Measurements from ENCODE around the gene HEPACAM.

HEPACAM gene

DNA sequence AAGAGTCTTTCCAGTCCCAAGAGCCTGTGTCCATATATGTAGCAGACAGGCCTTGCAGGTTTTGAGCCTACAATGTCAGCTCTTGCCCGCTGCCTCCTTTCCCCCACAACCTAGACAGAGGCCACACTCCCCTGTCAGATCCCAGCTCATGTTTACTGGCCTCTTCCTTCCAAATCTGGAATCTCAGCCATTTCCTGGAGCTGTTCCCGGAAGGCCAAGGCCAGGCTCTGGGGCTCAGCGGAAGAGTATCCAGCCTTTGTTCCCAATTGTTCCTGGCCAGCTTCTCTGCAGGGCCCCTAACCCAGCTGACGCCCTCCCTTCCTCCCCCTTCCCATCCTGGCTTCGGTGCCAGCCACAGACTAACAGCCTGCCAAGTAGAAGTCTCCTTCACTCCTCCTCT is 37.1 kb downstream of the HEPACAM start:
- no peak for DNase-seq (ENCODE audit: low read depth)

DNA sequence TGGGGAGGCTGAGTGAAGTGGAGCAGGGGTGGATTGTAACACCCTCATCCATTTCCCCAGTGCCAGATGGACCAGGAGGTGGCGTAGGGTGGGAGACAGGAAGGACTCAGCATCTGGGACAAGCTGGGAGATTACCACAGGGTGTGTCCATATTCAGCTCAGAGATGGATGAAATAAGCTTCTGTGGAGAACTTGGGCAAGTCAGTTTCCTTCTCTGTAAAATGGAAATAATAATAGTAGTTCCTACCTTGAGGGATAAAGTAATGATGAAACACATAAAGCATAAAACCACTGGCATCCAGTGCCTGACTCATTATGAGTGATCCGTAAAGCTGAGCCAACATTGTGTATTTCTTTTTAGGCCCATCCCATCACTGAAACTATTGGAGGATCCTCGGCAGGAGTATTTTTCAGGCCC is 37.6 kb downstream of the HEPACAM start:
- DNase-seq (ENCODE audit: low read depth): peak; percentile 93

DNA sequence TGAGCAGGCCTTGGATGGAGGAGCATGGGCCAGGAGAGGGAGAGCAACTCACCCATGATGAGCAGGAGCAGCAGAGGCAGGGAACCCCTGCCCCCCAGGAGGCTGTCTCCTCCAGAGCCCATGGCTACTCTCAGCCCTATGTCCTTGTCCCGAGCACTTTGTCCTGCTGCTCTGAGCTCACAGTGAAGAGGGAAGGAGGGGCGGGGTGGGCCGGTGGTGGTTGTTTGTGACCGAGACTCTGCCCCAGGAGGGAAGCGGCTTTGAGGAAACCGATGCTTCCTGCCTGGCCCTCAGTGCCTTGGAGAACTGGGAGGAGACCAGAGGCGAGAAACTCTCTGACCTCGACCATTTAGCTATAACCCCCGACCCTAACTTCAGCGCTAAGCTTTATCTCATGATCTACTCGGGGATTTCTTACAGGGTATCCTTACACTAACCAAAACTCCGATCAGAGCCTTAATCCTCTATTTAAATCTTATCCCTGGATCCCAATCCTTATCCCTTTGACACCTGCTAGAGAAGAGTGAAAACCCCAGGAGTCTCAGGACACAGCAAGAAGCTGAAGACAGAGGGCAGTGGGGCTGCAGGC is 38.1 kb downstream of the HEPACAM start, which contains the start of gene ROBO4:
ROBO4 (minus strand) TSS at position 192 of the 589 bp plus-strand sequence; CDS start at position 122, 70 bp downstream.
- no peak for DNase-seq (ENCODE audit: low read depth)

DNA sequence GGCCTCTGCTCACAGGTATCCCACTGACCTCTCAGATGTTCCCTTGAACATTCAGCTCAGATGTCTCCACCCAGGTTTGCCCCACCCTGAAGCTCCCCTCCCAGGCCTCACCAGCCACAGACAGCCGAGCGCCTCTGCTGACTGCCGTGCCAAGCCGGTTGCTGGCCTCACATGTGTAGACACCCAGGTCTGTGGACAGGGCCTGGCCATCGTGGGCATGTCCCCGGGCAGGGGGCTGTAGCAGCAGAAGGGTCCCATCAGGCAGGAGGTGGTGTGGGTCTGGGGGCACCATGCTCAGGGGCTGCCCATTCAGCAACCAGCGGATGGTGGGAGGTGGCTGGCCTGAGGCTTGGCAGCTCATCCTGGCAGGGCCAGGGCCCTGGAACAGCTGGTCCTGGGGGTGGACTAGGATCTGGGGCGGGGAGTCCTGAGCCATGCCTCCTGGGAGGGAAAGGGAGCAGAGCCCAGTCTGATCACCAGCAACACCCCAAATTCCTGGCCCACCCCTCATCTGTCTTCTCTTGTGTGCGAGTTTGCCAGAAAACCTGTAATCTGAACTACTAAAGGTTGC is 38.9 kb downstream of the HEPACAM start:
- no peak for DNase-seq (ENCODE audit: low read depth)

DNA sequence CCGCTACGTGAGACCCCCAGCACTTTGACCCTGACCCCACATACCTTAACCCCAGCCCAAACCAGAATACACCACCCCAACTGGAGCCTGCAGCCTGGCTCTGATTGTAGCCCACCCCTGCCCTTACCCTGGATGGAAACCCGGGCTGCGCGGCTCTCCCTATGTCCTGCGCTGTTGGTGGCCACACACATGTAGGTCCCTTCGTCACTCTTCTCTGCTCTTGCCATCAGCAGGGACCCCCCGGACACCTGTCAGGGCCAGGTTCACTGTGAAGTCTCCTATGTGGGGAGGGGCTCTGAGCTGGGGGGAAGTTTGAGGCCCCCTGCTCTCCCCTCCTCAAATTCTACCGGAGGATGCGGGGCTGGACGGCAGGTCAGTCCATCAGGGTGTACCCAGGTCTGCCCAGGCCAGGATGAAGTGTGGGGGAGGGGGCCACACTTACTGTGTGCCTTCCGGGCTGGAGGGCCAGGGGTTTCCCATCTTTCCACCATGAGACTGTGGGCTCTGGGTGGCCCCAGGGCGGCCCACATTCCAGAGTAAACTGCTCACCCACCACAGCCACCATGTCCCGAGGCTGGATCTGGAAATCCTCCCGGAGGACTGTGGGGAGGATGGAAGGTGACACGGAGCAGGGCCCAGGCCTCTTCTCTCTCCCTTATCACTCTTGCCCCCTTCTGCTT is 39.6 kb downstream of the HEPACAM start:
- no peak for DNase-seq (ENCODE audit: low read depth)

DNA sequence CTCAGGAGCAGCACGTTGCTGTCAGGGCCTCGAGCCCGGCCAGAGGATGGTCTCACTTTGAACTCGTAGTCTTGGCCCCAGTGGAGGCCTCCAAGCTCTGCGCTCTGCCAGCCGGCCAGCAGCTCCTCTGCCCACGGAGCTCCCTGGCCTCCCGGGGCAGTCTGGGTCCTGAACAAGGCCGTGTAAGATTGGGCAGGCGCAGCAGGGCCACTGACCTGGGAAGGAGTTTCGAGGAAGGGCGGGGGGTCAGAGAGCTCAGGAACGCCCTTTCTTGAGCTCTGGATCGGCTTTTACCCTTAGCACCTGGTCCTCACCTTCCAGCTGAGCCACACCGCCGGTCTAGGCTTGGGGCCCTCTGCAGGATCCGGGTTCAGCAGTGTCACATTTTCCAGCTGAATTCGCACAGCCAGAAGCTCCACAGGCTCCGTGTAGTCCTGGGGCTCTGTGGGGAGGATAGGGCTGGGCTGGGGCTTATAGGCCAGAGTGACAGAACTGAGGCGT is 40.3 kb downstream of the HEPACAM start:
- no peak for DNase-seq (ENCODE audit: low read depth)

DNA sequence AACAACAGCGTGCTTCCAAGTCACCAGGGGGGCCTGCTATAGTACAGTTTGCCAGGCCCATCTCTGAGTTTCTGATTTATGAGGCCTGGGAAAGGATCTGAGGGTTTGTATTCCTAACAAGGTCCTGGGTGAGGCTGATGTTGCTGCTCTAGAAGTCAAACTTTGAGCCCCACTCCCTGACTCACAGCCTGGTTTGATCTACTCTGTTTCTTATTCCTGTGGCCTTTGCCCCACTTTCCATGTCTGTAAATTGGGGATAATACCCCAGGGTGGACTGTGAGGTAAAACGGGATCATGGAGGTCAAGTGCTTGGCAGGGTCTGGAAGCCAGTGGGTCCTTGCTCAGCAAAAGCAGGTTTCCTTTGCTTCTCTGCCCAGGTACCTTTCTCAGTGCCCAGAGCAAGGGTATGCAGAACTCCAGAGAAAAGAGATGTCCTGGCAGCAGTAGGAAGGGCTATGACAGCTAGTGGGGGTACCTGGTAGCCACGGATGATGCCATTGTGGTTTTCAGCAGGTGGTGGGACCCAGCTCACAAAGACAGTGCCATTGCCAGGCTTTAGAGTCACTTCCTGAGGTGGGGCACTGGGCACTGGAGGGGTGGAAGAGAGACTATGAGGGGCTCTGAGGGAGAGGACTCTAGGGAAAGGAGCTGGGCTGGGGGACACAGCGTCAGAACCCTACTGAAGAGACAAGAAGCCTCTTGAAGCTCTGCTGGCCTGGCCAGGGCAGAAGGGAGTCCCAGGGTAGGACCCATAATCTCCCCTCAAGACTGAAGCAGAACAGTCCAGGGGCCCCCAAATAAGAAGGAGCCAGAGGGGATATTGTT is 41.0 kb downstream of the HEPACAM start:
- no peak for DNase-seq (ENCODE audit: low read depth)

DNA sequence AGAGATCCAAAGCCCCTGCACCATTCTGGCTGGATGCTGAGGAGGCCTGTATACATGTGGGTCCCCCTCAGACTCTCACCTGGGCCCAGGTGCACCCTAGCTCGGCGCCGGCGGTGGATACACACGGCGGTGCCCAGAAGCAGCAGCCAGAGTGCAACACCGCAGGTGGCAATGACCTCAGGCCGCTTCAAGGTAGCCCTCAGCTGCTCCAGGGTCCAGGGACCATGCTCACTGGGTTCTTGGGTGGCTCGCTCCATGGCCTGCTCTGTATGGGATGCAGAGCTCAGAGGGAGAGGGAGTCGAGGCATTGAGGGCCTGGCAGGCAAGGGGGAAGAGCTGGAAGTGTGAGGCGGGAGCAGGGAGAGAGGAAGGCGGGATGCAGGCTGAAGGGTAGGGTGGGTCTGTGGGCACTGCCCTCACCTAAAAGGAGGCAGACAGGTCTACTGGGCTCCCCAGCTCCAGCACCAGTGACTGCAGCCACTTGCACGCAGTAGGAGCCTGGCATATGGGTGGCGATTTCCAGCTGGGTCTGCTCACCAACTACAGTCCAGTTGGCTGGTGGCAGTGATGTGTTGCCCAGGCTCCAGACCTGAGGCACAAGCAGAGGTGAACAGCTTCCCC is 42.0 kb downstream of the HEPACAM start:
- no peak for DNase-seq (ENCODE audit: low read depth)

DNA sequence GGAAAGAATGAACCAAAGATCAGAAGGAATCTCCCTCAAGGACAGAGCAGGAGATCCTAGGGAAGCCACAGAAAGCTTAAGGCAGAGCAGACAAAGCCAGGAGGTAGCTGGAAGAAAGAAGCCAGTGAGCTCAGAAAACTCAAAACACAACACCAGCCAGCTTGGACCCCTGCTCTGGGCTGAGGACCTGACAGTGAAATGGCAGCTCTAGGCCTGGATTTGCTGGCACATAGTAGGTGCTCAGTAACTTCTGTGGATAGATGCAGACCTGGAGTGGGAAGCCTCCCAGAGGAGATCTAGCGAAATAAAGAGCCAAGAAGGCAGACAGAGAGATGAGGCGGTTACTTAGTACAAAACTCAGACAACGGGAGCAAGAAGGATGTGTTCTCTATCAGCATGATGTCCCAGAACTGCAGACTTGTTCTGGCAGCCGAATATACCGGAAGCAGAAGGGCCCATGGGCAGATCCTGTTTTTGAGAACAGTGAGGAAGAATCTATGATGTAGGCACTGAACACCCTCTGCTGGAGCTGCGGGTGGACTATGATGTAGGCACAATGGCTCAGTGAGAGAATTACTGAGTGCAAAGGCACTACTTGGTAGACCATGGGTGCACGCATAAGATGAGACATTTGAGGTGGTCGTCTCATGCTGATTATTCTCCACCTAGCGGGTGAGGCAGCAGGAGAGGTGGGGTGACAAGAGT is 42.9 kb downstream of the HEPACAM start:
- DNase-seq (ENCODE audit: low read depth): no peak

DNA sequence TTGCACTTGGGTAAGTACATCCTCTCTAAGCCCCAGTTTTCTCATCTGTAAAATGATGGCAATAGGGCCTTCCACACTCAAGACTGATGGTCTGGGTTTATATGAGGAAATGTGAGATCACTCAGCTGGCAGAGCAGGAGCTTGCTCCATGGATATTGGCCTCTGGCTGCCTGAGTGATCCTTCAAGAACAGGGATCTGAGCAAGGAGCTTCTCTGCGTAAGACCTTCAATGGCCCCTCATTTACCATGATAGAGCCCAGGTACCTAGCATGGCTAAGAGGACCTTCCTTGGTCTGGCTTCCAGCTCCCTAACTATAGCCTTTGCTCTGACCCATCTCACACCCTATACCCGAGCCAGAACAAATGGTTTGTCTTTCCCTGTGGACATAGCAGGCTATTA is 43.7 kb downstream of the HEPACAM start:
- DNase-seq (ENCODE audit: low read depth): no peak

DNA sequence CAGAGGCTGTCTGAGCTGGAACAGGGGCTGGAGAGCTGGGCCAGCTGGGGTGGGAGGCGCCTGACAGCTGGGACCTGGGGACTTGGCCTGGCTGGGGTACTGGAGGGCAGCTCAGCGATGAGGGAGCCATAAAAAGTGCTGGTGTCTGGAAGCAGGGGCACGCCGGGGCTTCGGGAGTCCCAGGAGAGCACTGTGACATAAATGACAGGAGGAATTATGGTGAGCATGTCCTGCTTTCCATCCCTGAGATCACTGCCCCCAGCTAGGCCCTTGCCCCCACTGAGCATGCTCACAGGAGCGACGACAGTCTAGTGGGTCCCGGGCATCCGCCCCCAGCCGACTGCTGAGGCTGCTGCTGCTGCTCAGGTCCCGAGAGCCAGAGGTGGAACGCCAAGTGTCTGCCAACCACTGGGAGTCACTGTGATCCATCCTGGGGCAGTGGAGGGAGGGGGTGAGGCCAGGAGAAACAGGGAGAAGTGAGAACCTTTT is 44.4 kb downstream of the HEPACAM start:
- DNase-seq (ENCODE audit: low read depth): no peak

DNA sequence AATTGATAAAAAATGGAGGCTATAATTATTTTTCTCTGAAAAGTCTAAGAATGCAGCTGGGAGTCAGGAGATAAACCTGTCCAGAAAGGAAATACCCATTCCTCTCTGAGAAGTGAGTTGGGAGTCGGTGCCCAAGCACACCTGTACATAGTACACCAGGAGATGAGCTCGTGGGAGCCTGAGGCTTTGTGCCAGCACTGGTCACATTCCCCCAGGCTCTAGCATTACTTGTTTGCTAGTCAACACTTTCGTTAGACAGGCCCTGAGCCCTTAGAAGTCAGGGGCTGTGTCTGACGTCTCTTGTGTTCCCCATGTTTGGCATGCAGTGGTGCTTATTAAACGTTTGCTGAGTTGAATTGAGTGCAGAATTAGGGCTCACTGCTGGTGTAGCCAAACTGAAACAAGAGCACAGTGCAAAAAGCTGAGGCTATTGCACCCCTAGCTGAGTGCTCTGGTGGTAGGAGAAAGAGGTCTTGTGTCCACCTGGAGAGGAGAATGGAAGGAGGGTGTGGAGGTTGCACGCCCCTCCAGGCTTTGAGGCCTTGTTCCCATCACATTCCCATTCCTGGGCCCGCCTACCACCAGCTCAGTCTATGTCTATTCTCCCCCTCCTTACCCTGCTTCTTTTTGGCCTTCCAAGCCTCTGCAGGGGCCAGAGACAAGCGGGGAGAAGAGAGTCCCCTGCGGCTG is 45.0 kb downstream of the HEPACAM start:
- no peak for DNase-seq (ENCODE audit: low read depth)

DNA sequence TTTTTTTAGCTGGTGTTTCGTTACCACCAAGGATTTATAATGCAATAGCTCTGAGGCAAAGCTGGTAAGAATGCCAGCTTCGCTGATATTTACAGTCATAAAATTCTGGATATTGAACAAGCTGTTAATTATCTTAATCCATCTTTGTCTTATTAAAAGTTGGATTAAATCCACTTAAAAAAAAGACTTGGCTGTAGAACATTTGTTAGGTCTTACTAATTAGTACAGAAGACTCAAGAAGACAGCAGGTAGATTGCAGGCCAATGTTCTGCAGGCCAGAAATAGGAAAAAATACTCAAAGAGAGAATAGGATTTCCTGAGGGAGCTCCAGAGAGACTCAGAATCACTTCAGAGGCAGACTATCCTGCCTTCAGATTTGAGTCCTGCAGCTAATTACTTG is 45.7 kb downstream of the HEPACAM start:
- no peak for DNase-seq (ENCODE audit: low read depth)

DNA sequence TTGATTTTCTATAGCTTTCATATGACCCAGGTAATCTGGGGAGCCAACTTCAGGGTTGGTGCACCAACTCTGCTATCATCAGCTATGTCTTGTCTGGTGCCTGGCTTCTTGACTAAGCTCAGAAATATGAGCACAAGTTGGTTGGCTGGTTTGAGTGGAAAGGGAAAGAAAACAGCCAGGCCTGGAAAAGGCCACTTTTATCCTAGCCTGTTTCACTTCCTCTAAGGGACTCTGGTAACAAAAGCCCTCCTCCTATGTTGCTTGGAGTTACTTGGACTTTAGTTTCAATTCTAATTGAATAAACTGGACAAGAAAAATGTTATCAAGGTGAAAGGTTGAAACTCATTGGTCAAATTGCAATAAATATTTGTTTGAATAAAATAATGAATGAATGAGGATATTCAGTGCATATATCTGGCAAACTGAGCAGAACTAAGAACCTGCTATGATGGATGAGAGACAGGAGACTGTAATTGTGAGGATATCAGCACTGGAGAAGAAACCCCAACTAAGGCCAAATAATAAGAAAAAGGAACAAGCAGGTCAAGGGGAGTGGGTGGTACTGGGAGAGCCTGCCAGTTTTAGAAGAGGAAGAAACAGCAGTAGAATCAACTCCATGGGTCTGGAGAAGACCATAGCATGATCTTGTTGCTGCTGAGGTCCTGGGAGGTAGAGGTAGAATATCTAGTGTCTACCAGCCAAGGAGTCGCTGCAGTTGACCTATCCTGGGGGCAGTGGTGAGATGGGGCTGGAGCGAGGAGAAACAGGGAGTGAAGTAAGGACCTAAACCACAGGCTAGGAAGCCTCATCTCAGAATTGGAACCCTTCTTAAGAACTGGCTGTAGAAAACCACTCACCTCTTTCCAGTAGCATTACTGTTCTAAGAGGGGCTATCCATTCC is 46.4 kb downstream of the HEPACAM start:
- no peak for DNase-seq (ENCODE audit: low read depth)

DNA sequence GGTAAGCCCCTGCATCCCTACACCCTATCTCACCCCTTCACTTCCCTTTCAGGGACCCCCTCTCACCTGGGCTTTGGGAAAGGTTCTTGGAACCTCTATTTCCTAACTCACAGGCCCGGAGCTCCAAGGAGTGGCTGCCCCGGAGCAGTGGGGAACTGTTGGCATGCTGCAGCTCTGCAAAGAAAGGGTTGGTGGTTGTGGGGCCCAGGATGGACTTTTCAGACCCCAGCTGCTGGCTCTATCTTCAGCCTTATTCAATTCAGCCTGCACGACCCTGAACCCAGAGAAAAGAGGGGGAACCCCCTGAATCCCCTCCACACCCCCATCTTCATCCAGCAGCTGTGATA is 48.2 kb downstream of the HEPACAM start:
- no peak for DNase-seq (ENCODE audit: low read depth)

DNA sequence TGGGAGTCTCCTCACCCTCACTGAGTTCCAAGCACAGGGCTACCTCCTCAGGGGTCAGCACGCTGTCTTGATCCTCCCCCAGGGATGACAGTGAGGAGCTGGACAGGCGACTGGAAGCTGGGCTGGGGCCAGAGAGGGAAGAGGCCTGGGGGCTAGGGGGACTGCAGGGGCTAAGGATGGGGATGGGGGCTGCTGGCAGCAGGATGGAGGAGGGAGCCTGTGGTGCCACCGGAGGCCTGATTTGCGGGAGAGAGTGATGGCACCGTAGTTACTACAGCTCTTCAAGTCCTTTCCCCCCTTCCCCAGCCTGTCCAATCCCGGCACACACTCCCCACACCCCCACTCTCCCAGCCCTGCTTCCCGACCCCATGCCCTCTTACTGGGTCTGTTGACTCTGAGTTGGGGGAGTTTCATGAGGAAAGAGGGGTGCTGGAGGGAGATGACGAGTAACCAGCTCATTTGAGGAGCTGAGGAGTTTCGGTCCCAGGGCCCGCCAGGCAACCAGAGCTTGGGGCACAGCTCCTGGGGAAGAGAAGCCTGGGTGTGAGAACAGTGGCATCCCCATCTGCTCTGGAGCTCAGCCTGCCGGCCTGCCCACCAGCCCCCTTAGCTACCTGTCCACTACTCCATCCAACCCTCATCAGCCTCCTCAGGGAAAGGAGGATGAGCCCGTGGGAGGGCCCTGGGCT is 48.7 kb downstream of the HEPACAM start:
- DNase-seq (ENCODE audit: low read depth): no peak

DNA sequence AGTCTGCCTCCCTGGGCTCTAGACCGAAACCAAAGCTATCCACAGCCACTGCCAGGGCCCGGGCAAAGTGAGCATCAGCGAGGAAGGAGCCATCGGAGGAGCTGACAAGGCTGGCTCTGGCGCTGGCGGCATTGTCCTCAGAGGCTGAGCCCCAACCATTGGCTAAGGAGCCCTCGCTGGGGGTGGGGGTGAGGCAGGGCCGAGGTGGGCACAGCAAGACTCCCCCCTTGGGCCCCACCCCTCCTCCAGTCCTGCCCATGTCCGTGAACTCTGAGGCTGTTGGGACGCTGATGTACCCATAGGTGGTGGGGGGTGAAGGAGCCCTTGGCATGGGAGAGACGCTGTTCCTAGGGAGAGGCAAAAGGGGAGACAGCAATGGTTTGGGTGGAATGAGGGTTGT is 49.4 kb downstream of the HEPACAM start:
- DNase-seq (ENCODE audit: low read depth): no peak

DNA sequence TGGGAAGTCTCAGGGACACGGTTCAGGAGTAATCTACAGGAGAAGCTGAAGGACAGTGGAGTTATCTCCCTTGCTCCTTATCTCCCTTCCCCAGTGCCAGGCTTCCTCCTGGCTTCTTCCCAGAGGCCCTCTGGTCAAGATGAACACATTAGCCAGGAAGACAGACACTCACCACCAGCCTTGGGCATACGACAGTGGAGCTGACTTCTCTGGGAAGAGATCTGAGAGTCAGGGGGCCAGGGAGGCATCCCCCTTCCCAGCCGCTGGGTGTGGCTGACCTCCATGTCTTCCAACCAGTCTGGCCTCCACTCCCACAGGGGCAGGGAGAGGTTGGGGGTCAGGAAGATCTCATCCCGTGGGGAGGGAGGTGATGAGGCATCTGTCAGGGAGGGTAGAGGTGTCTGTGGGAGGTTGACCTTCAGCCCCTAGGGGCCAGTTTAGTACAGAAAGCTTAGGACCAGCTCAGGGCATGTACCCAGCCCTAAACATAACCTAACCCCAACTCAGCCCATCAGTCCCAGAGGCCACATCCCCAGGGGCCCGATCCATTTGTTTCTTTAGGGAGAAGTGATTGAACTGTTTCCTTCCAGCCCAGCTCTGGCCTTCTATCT is 50.9 kb downstream of the HEPACAM start:
- no peak for DNase-seq (ENCODE audit: low read depth)

DNA sequence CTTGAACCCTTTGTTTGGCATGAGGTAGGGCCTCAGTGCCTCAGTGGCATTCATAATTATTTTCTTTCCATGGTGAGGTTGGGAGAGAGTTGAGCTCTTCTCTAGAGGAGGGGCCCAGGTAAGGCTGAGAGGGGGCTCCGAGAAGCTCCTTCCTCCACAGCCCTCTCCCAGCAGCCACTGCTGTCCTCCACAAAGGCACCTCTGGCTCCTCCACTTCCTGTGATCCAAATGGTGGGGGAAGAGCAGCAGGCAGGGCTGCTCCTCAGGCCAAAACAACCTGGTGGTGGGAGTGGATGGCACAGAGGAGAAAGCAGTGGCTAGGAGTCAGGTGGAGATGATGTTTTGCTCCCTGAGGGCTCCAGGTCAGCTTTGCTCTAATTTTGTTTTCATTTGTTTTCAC is 51.5 kb downstream of the HEPACAM start:
- DNase-seq (ENCODE audit: low read depth): no peak

Measured in HS-5 (cell line).